Astrocyte (in vitro differentiated cells and primary cell): ENCODE measurements around the gene CLTCL1. TPM values are rescaled to one million over a fixed set of nuclear protein-coding genes. Genes with fewer than 3 reads are reported as not detected.
A peak's percentile ranks its signal among the peaks of the same experiment; 100 is the strongest.
"Not testable (repeated sequence)": the region's sequence is repeated elsewhere in the genome, so short reads cannot be mapped to it uniquely, and the experiment has no call there.

Source experiments
- DNase-seq: peaks from one replicate; pipeline ENCODE4 v3.0.0-alpha.2; 2010; ENCODE audit warnings: low read depth
- FAIRE-seq: peaks from 2 replicates; lab custom pipeline; 2011; peaks lifted over from hg19 to GRCh38; lab: Jason Lieb, UNC
- H2AFZ ChIP-seq: 2 replicates; pipeline ENCODE4 v1.6.0; 2012; ENCODE audit warnings: low read depth, low read length, inconsistent platforms
- H3K27ac ChIP-seq: 2 replicates; pipeline ENCODE4 v1.5.1; 2011; ENCODE audit warnings: low read depth, low read length, inconsistent platforms
- H3K27me3 ChIP-seq: 2 replicates; pipeline ENCODE4 v1.6.0; 2011; ENCODE audit warnings: low read length, inconsistent platforms; ENCODE audit not compliant: insufficient read depth
- H3K36me3 ChIP-seq: 2 replicates; pipeline ENCODE4 v1.5.1; 2011; ENCODE audit warnings: low read length, inconsistent platforms; ENCODE audit not compliant: insufficient read depth
- H3K4me1 ChIP-seq: 2 replicates; pipeline ENCODE4 v1.5.1; 2011; ENCODE audit warnings: low read length, inconsistent platforms; ENCODE audit not compliant: insufficient read depth
- H3K4me2 ChIP-seq: 2 replicates; pipeline ENCODE4 v1.6.0; 2012; ENCODE audit warnings: low read length, inconsistent platforms
- H3K4me3 ChIP-seq: 2 replicates; pipeline ENCODE4 v1.5.1; 2011; ENCODE audit warnings: low read depth, mild to moderate bottlenecking, low read length, inconsistent platforms; ENCODE audit not compliant: insufficient read depth
- H3K79me2 ChIP-seq: 2 replicates; pipeline ENCODE4 v1.6.0; 2012; ENCODE audit warnings: mild to moderate bottlenecking, low read length, inconsistent platforms; ENCODE audit not compliant: insufficient read depth
- H3K9ac ChIP-seq: 2 replicates; pipeline ENCODE4 v1.6.0; 2012; ENCODE audit warnings: mild to moderate bottlenecking, low read length, inconsistent platforms
- H3K9me3 ChIP-seq: 2 replicates; pipeline ENCODE4 v1.5.1; 2012; ENCODE audit warnings: low read depth, mild to moderate bottlenecking, low read length, inconsistent platforms; ENCODE audit not compliant: insufficient read depth
- H4K20me1 ChIP-seq: 2 replicates; pipeline ENCODE4 v1.6.0; 2012; ENCODE audit warnings: low read length, inconsistent platforms; ENCODE audit not compliant: insufficient read depth
- H3K27ac Mint-ChIP-seq: one replicate; pipeline ENCODE4 v1.8.0; 2021; ENCODE audit warnings: mild to moderate bottlenecking, mixed read lengths; ENCODE audit not compliant: unreplicated experiment
- H3K27me3 Mint-ChIP-seq: one replicate; pipeline ENCODE4 v1.8.0; 2021; ENCODE audit warnings: low read depth, mixed read lengths; ENCODE audit not compliant: unreplicated experiment
- H3K36me3 Mint-ChIP-seq: one replicate; pipeline ENCODE4 v1.8.0; 2021; ENCODE audit warnings: low read depth, mixed read lengths; ENCODE audit not compliant: unreplicated experiment
- H3K4me1 Mint-ChIP-seq: one replicate; pipeline ENCODE4 v1.8.0; 2021; ENCODE audit warnings: low read depth, mixed read lengths; ENCODE audit not compliant: unreplicated experiment
- H3K4me3 Mint-ChIP-seq: one replicate; pipeline ENCODE4 v1.8.0; 2021; ENCODE audit warnings: mild to moderate bottlenecking, moderate library complexity, mixed read lengths; ENCODE audit not compliant: unreplicated experiment
- H3K9me3 Mint-ChIP-seq: one replicate; pipeline ENCODE4 v1.8.0; 2021; ENCODE audit warnings: mild to moderate bottlenecking, mixed read lengths; ENCODE audit not compliant: unreplicated experiment
- CTCF ChIP-seq: IDR thresholded peaks from 2 replicates; pipeline ENCODE4 v1.5.1; 2011; ENCODE audit warnings: low read depth, mild to moderate bottlenecking, inconsistent platforms, low read length, moderate library complexity; ENCODE audit not compliant: insufficient read depth
- EZH2 ChIP-seq: IDR thresholded peaks from 2 replicates; pipeline ENCODE4 v1.6.1; 2012; ENCODE audit warnings: mild to moderate bottlenecking, low read length, inconsistent platforms; ENCODE audit not compliant: insufficient read depth
- total RNA-seq: library from RNA; stranded (reverse); gene quantifications from 2 replicates; pipeline ENCODE4 v1.2.1, GENCODE V29; 2021

The CLTCL1 gene
- total RNA-seq, 1 donor from 2014 or later, result 54.4 TPM

DNA sequence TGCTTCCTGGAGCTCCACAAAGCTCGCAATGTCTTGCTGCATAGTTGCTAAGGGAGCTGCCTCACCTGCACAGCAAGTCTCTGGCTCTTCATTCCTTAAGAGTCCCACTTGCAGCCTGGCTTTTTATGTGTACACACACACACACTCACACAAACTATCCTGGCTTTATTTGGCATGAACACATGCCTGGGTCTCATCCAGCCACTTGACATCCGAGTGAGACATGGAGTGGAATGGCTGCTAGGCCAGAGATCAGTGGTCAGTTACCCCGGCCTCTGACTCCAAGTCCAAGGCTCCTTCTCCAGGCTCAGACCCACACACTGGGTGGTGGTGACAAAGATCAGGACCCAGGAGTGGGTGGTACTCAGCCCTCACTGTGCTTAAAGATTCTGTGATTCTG lies 37.9 kb upstream of the CLTCL1 start:
- Histone ChIP-seq H3K79me2 (no peaks in the 10 kb centered on the region), H3K4me1 (no peaks in the 10 kb centered on the region), H2AFZ (no peak overlapping the region), H3K4me3 (no peak overlapping the region), H3K4me2 (no peak overlapping the region), H3K27ac (no peak overlapping the region), H3K9ac (no peak overlapping the region), H4K20me1 (no peaks in the 10 kb centered on the region), H3K27me3 (no peaks in the 10 kb centered on the region), H3K9me3 (no peaks in the 10 kb centered on the region), H3K36me3 (peaks cover 13% of the 10 kb centered on the region)
- no peaks in the 10 kb centered on the region for H3K27me3 Mint-ChIP-seq
- H3K9me3 Mint-ChIP-seq, result peaks cover 13% of the 10 kb centered on the region
- H3K27ac Mint-ChIP-seq, result no peak overlapping the region
- H3K4me1 Mint-ChIP-seq, result no peaks in the 10 kb centered on the region
- TF ChIP-seq CTCF, result no peak
- TF ChIP-seq EZH2, result no peak
- FAIRE-seq (no peak), DNase-seq (no peak)
- H3K4me3 Mint-ChIP-seq, result no peak overlapping the region
- peaks cover 48% of the 10 kb centered on the region for H3K36me3 Mint-ChIP-seq

- H2AFZ ChIP-seq, result no peak overlapping the region
- no peaks in the 10 kb centered on the region for H3K4me1 ChIP-seq
- H3K4me3 ChIP-seq, result no peak overlapping the region
- no peak overlapping the region for H3K4me2 ChIP-seq
- Mint-ChIP-seq H3K9me3 (peaks cover 12% of the 10 kb centered on the region), H3K4me3 (no peak overlapping the region), H3K4me1 (no peaks in the 10 kb centered on the region), H3K27me3 (no peaks in the 10 kb centered on the region), H3K36me3 (peaks cover 37% of the 10 kb centered on the region), H3K27ac (no peak overlapping the region)
- no peak overlapping the region for H3K9ac ChIP-seq
- no peaks in the 10 kb centered on the region for H3K27me3 ChIP-seq
- H3K9me3 ChIP-seq, result no peaks in the 10 kb centered on the region
- no peaks in the 10 kb centered on the region for H3K79me2 ChIP-seq
- H4K20me1 ChIP-seq, result no peaks in the 10 kb centered on the region
- FAIRE-seq (no peak), DNase-seq (peak; percentile 2)
- H3K27ac ChIP-seq, result no peak overlapping the region
- peaks cover 7% of the 10 kb centered on the region for H3K36me3 ChIP-seq
- no peak for TF ChIP-seq CTCF
These were observed 33.9 kb upstream of the CLTCL1 start for GRCh38 chr22:19325296-19325948.

DNA sequence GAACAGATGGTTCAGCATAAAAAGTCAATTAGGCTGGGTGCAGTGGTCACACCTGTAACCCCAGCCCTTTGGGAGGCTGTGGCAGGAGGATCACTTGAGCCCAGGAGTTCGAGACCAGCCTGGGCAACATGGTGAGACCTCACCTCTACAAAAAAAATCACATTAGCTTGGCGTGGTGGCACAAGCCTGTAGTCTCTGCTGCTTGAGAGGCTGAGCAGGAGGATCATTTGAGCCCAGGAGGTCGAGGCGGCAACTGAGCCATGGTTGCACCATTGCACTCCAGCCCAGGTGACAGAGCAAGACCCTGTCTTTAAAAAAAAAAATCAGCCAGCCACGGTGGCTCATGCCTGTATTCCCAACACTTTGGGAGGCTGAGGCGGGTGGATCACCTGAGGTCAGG lies 31.9 kb upstream of the CLTCL1 start:
- not testable (repeated sequence) for FAIRE-seq

More for the DNA sequence above, 31.9 kb upstream of the CLTCL1 start:
- H3K4me1 ChIP-seq, H3K4me3 ChIP-seq, H3K27ac Mint-ChIP-seq, H3K27me3 Mint-ChIP-seq, H3K27me3 ChIP-seq, DNase-seq, H4K20me1 ChIP-seq, H3K79me2 ChIP-seq, H3K4me3 Mint-ChIP-seq, H3K27ac ChIP-seq, H3K4me1 Mint-ChIP-seq, H3K9me3 ChIP-seq, H3K9ac ChIP-seq, H3K36me3 ChIP-seq, H3K4me2 ChIP-seq, H2AFZ ChIP-seq: not testable (repeated sequence)
- Mint-ChIP-seq H3K36me3 (peaks cover 25% of the 10 kb centered on the region), H3K9me3 (peaks cover 19% of the 10 kb centered on the region)
